GM06990 (cell line): ENCODE results near the gene TMIGD2.
"Not testable (repeated sequence)": the region's sequence is repeated elsewhere in the genome, so short reads cannot be mapped to it uniquely, and the experiment has no call there.

Experiments used
- DNase-seq: peaks from one replicate; pipeline ENCODE4 v3.0.0-alpha.2; 2011; ENCODE audit not compliant: insufficient read length; ENCODE audit errors: extremely low read depth
- H3K27me3 ChIP-seq: replicated peaks from 2 replicates; pipeline ENCODE4 v1.6.0; 2011; ENCODE audit warnings: low read length; ENCODE audit not compliant: control insufficient read depth, insufficient read depth
- H3K36me3 ChIP-seq: 2 replicates; pipeline ENCODE4 v1.5.1; 2011; ENCODE audit warnings: low read length; ENCODE audit not compliant: control insufficient read depth, insufficient read depth
- H3K4me3 ChIP-seq: replicated peaks from 2 replicates; pipeline ENCODE4 v1.5.1; 2011; ENCODE audit warnings: low read depth, mild to moderate bottlenecking, control low read depth, low read length
- TF ChIP-seq, protein P1 (sequence below): IDR thresholded peaks from 2 replicates; pipeline ENCODE4 v1.5.1; 2011; ENCODE audit warnings: low read length, control low read depth, mild to moderate bottlenecking, inconsistent platforms; ENCODE audit not compliant: insufficient read depth, poor library complexity, severe bottlenecking

Gene TMIGD2

DNA sequence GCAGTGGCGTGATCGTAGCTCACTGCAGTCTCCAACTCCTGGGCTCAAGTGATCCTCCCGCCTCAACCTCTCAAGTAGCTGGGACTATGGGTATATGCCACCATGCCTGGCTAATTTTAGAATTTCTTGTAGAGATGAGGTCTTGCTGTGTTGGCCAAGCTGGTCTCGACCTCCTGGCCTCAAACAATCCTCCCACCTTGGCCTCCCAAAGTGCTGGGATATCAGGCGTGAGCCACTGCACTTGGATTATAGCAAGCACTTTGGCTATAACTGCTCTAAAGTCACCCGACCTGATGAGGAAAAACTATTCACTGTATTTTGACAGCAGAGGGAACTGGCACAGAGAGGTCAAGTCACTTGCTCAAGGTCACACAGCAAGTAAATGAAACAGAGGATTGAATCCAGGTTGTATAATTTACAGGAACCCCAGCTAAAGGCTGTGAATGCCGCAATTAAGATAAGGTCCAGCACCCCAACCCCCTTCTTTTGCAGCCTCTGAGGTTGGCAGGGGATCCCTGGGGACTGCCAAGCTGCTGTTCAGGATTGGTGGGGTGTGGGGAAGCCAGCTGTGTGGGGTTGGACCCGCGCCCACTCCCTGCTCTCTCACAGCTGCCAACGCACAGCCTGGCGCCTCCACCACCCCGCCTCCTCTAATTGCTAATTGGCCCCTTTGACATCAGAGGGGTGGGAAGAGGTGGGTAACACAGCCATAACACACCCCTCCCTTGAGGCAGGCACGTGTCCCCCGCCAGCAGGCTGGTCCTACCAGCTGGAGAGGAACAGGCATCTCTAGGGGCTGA is 6.0 kb downstream of the TMIGD2 start:
- no peaks in the 10 kb centered on the region for H3K36me3 ChIP-seq
- TF ChIP-seq, protein P1, sequence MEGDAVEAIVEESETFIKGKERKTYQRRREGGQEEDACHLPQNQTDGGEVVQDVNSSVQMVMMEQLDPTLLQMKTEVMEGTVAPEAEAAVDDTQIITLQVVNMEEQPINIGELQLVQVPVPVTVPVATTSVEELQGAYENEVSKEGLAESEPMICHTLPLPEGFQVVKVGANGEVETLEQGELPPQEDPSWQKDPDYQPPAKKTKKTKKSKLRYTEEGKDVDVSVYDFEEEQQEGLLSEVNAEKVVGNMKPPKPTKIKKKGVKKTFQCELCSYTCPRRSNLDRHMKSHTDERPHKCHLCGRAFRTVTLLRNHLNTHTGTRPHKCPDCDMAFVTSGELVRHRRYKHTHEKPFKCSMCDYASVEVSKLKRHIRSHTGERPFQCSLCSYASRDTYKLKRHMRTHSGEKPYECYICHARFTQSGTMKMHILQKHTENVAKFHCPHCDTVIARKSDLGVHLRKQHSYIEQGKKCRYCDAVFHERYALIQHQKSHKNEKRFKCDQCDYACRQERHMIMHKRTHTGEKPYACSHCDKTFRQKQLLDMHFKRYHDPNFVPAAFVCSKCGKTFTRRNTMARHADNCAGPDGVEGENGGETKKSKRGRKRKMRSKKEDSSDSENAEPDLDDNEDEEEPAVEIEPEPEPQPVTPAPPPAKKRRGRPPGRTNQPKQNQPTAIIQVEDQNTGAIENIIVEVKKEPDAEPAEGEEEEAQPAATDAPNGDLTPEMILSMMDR: no peak
- DNase-seq: no peak
- H3K27me3 ChIP-seq: no peaks in the 10 kb centered on the region; the same call in 1 of the 2 replicates
- H3K4me3 ChIP-seq: no peak overlapping the region

DNA sequence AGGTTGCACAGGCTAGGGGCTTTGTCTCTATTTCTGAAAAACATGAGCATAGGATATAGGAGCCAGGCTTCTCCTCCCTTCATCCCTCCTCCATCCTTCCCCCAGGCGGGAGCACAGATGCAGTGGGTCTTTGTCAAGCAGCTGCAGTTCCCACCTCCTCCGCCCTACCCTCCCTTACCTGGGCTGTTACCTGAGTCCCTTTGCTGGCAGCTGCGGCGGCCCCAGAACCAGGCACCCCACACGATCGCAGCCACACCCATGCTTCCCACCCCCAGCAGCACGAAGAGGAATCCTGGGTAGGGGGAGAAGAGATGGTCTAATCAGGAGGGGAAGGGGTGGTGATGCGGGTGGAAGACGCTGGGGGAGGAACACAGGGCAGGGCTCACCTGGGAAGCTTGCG is 7.8 kb downstream of the TMIGD2 start:
- DNase-seq: no peak
- Histone ChIP-seq H3K27me3 (no peaks in the 10 kb centered on the region; the same call in 1 of the 2 replicates), H3K36me3 (no peaks in the 10 kb centered on the region), H3K4me3 (no peak overlapping the region)
- TF ChIP-seq, protein P1: no peak

DNA sequence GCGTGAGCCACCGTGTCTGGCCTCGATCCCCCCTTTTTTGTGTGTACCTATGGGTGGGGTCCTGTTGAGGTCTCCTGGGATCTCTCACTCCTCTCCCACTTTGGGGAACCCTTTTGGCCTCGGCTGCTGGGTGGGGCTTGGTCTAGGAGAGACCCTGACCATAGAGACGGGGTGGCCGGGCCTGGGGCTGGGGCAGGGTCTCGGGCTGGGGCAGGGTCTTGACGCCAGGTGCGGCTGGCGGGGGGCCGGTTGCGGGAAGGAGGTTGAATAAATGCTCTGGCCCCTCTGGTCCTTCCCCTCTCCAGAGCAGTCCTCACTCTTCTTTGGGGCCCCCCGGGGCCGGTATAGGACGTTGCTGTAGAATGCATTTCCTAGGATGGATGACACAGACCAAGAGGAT is 9.7 kb downstream of the TMIGD2 start:
- Histone ChIP-seq H3K36me3 (no peaks in the 10 kb centered on the region), H3K27me3 (no peaks in the 10 kb centered on the region; the same call in 1 of the 2 replicates), H3K4me3 (no peak overlapping the region)
- DNase-seq: no peak
- TF ChIP-seq, protein P1: no peak

DNA sequence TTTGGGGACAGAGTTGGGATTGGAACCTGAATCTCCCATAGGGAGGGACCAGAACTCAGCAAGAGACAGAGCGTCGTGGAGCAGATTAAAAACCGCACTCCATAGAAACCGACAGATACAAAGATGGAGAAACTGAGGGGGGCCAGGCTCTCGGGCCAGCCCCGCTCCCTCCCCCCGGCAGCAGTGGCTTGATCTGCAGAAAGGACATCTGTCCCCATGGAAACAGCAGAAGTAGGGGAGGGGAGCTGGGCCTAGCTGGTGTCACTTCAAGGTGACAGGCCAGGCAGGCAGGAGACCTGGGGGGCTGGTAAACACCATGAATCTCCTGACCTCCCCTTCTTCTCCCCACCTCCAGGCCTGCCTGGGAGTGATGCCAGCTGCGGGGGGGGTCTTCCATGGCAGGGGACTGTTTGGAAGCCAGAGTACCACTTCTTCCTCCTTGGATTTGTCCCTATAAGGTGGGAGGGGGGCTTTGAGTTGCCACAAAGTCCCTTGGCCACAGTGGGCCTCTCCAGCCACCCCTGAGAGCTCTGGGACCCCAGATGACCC is 10.9 kb downstream of the TMIGD2 start:
- H3K27me3 ChIP-seq: no peaks in the 10 kb centered on the region
- no peak for DNase-seq
- TF ChIP-seq, protein P1: no peak
- H3K4me3 ChIP-seq: no peak overlapping the region
- H3K36me3 ChIP-seq: no peaks in the 10 kb centered on the region

DNA sequence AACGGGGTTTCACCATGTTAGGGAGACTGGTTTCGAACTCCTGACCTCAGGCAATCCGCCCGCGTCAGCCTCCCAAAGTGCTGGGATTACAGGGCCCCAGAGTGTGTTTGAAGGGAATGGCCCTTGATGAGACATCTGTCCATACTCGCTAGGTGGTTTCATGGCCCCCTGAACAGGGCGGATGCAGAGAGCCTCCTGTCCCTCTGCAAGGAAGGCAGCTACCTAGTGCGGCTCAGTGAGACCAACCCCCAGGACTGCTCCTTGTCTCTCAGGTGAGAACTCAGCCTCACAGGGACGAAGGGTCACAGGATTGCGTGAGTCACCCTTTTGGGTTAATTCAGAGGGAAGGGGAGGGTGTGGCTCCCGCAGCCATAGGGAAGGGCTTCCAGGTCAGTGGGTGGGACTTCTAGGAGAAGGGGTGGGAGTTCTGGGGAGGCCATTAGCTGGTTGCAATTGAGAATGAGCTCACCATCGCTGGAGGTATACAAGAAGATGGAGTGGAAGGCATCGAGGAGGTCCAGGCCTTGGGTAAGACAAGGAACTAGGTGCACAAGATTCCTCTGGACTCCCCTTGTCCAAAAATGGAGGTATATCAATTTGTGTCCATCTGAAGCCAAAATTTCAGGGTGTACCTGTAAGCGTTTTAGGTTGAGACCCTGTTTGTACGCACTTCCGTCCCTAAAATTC is 14.0 kb downstream of the TMIGD2 start:
- TF ChIP-seq, protein P1: no peak
- Histone ChIP-seq H3K4me3 (no peak overlapping the region), H3K36me3 (no peaks in the 10 kb centered on the region), H3K27me3 (no peaks in the 10 kb centered on the region; the same call in 1 of the 2 replicates)
- no peak for DNase-seq

DNA sequence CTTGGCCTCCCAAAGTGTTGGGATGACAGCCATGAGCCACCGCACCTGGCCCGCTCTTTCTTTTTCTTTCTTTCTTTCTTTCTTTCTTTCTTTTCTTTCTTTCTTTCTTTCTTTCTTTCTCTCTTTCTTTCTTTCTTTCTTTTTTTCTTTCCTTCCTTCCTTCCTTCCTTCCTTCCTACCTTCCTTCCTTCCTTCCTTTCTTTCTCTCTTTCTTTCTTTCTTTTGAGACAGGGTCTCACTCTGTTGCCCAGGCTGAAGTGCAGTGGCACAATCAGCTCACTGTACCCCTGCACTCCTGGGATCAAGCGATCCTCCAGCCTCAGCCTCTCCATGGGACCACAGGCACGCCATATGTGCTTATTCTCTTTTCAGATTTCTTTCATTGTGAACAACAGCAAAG is 16.0 kb downstream of the TMIGD2 start:
- not testable (repeated sequence) for H3K27me3 ChIP-seq, DNase-seq, H3K4me3 ChIP-seq, H3K36me3 ChIP-seq
